NCI-H1694 treated with DMSO at 0.1 percent for 48 hours (cell line): ENCODE results near the gene TNFRSF19.
"Not testable (repeated sequence)": the region's sequence is repeated elsewhere in the genome, so short reads cannot be mapped to it uniquely, and the experiment has no call there.

Experiments used
- DNase-seq: peaks from one replicate; lab custom pipeline; 2025; lab: John Stamatoyannopoulos, UW

TNFRSF19 gene

DNA sequence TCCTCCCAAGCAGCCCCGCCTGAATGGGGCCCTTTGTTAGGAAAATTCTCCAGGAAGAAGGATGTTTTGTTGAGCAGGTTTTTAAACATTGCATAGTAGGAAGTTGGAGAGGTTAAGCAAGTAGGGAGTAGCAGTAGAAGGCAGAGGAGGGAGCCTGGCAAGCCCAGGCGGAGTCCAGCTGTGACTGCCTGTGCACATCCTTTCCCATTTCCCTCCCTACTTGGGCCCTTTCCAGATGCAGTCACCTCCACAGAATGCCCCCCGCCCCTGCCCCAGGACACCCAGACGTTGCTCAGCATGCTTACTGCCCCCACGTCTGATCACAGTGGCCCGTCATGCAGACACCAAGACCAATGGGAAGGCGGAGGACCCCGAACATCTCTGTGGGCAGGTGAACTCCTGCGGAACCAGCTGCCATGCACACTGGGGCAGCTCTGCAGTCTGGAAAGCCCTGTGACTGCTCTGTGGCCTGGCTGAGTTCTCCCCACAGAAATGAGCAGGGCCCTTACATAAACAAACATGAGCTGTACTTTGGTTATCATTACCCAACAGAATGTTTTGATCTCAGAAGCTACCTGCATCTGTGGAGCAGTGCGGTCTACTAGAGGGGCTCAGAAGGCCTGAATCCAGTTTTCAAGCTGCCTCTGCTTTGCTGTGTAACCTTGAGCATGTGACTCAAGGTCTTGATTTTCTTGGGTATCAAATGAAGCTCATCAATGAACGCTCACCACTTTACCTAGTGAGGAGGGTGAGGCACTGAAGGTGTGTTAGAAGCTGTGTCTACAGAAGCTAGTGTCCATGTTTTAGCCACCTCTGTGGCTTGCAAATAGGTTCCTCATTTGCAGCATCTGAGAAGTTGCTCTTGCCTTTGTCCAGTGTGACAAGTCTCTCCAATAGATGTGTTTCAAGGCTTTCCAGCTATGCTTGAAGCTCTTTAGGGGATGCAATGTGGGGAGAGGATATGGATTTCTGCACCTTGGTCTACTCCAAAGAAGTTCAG lies 84.2 kb downstream of the TNFRSF19 start:
- no peak for DNase-seq

DNA sequence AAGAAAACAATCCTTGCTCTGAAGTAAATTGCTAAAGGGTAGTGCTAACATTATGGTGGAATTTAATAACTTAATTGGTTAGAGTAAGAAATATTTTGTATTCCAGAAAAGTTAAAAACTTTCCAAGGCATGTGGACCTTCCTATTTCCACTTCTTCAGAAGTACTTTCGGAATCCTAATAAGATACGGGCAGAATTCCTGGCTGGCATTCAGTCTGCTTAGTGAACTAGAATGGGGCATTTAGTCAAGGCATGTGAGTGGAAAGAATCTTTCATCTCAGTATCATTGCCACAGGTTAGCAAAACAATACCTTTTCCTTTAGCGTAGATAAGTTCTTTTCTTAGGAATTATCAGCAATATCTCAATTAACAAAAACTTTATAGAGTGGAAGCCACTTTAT lies 85.1 kb downstream of the TNFRSF19 start:
- no peak for DNase-seq

GRCh38 chr13:23656637-23657371 lies 86.6 kb downstream of the TNFRSF19 start:
- DNase-seq = peak; percentile 69

DNA sequence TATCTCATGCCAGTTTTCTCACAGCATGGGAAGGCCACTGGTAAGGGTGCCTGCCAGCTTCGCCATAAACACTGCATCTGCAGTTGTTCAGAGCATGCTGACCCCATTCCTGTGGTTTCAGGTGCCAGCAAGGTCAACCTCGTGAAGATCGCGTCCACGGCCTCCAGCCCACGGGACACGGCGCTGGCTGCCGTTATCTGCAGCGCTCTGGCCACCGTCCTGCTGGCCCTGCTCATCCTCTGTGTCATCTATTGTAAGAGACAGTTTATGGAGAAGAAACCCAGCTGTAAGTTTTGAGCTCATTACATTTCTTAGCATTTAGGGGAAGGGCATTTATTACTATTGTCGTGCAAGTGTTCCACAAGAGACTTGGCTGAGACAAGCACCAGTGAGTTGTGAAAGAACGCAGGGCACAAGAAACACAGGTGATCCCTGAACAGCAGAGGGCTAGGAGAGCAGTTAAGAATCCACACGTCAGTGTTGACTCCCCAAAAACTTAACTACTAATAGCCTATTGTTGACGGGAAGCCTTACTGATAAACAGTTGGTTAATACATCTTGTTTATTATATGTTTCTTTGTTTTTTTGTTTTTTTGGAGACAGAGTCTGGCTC lies 88.8 kb downstream of the TNFRSF19 start:
- DNase-seq = no peak

GRCh38 chr13:23660249-23660648 lies 90.0 kb downstream of the TNFRSF19 start:
- no peak for DNase-seq

DNA sequence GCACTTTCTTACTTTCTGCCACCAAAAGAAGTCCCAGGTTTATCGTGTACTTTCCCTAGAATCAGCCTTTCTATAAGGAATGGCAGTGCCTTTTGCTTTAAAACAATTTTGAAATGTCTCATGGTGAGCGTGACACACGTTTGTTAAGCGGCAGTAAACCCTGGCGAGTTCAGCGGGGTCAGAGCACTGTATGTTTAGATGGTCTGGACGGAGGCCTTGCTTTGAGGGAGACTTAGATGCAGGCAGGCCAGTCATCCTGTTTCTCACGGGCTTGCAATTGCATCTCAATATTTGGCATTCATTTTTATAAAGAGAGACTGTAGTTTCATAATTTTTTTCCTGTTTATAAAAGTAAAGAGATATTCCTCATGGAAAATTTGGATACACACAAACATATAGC lies 96.4 kb downstream of the TNFRSF19 start:
- DNase-seq = no peak

GRCh38 chr13:23667750-23668149 lies 97.5 kb downstream of the TNFRSF19 start:
- DNase-seq = no peak

DNA sequence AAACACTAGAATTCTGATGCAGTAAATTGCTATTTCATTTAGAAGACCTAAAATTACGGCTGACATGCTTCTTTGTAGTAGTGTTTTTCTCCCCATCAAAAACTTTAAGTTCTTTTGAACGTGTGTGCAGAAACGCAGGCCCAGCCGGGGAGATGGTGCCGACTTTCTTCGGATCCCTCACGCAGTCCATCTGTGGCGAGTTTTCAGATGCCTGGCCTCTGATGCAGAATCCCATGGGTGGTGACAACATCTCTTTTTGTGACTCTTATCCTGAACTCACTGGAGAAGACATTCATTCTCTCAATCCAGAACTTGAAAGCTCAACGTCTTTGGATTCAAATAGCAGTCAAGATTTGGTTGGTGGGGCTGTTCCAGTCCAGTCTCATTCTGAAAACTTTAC lies 98.3 kb downstream of the TNFRSF19 start:
- DNase-seq = no peak

DNA sequence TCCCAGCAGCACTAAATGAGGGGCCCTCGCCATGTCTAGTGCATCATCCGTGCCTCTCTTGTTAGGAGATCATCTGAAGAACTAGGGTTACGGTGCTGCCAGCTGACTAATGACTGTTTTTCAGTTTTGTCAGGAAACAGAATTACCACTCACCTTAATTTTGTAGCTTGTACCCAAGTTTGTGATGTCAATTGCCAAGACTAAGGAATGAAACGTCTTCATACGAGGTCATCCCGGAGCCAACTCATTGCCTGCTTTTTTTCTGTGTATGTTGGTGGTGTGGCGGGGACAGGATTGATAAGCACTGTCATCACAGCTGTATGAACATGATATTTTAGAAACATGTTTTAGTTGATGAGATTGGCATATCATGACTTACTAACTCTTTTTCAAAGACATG lies 100.6 kb downstream of the TNFRSF19 start:
- no peak for DNase-seq

DNA sequence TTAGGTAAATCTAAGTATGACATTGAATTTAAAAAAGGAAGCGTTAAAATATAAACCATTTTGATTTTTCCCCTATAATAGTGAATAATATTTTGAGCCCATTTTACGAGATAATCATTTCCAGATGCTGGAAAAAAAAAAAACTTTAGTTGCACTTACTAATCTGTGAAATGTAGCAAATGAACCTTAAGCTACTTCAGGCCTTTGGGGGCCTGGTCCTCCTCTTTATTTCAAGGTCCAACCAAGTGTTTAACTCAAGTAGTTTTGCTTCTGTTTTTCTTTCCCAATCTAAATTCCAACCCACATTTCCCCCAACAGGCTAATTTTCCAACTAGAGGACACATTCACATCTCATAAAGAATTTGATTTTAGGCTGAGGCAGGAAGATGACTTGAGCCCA lies 101.2 kb downstream of the TNFRSF19 start:
- DNase-seq = no peak

DNA sequence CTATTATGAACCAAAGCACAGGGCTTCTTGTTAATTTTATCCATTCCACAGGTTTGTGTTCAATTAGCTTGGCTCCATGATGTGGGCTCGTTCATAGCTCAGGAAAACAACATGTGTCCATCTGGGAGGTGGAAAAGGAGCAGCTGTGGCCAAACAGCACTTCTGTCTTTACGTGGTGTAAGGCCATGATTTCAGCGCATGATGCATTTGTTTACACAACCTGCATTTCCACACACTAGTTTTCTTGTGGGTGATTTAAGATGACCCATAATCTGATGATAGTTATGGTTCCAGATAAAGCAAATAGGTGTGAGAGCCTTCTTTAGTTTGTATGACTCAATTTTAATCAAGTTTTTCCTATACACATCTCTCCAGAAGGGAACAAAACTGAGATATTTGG lies 101.7 kb downstream of the TNFRSF19 start:
- DNase-seq = no peak

DNA sequence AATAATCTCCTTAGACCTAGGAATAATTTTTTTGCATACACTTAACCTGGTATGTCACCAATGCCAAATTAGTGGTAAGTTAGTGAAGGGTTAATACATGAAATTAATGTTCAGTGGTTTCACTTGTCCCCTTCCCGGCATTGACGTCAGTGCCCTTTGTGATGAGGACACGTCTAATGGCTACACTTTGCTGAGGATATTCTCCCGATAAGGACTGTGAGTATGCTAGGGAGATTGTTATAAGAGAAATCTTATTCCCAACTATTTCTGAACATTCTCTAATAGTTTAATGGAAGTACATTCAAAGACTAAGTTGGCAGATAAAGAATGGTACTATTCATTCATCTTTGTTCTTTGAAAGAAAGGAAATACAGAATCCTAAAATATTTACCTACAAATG lies 102.4 kb downstream of the TNFRSF19 start:
- no peak for DNase-seq

DNA sequence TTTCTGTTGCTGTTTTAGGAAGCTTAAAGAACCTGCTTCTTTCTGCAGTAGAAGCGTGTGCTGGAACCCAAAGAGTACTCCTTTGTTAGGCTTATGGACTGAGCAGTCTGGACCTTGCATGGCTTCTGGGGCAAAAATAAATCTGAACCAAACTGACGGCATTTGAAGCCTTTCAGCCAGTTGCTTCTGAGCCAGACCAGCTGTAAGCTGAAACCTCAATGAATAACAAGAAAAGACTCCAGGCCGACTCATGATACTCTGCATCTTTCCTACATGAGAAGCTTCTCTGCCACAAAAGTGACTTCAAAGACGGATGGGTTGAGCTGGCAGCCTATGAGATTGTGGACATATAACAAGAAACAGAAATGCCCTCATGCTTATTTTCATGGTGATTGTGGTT lies 103.1 kb downstream of the TNFRSF19 start:
- no peak for DNase-seq

GRCh38 chr13:23673867-23674605 lies 103.8 kb downstream of the TNFRSF19 start:
- DNase-seq = no peak

GRCh38 chr13:23674795-23675640 lies 104.8 kb downstream of the TNFRSF19 start:
- no peak for DNase-seq

- not testable (repeated sequence) for DNase-seq
These were observed 107.6 kb downstream of the TNFRSF19 start for GRCh38 chr13:23677679-23678288.

DNA sequence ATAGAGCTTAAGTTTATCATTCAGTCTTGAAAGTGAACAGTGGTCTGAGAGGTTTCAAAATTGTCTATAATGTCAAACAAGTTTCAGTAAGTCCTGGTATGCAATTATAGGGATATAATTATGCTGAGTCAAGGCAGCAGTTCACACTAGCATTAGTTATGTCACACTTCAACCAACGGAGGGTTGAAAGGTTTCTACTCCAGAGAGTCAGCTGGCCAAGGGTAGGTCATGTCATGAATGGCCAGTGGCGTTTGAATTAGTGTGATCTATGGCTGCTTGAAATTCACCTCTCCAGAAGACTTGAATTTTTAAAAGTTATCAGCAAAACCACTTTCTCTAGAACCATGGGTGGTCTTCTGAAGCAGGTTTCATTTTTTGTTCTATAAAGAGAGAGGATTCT lies 108.6 kb downstream of the TNFRSF19 start:
- no peak for DNase-seq

GRCh38 chr13:23679220-23679619 lies 109.0 kb downstream of the TNFRSF19 start:
- DNase-seq = no peak

DNA sequence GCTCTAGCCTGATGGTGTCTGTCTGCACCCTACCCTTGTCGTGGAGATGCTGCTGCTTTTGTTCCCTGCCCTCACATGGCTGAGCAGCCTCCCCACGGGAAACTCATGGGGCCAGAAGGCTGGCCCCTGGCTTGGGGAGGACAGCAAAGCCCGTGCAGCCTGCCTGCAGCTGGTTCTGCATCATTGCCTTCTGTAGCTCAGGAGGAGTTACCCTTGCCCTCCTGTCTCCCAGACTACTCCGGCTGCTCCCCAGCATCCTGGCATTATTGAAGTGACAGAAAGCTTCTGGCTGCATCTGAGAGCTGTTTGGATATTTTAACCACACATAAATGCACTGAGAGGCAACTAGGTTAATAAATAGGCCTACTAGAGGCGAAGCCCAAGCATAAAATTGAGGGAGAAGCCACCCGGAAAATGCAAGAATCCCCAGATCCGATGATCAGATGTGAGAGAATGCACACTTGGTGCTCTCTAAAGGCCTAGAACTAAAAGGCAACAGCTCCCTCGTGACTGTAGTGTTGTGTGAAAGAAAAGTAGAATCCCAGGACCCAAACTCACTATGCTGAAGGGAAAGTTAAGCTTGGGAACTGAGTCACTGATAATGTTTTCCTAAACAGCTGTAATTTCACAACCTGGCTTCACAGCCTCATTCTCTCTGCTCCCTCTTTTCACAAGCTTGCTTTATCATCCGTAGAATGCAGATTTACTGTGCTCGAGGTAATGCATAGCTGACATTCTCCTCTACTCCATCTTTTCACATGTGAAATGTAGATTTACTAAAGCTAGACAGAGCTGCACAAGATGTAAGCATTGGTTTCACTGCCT lies 110.8 kb downstream of the TNFRSF19 start:
- DNase-seq = no peak

- no peak for DNase-seq
These were observed 112.9 kb downstream of the TNFRSF19 start for GRCh38 chr13:23683084-23683483.
